T-cell (primary cell): ENCODE results near the gene GRAP2. TPM values are rescaled to one million over a fixed set of nuclear protein-coding genes. Genes with fewer than 3 reads are reported as not detected.

Experiments
- ATAC-seq, 4 experiments: fragments of 200-7000 bp in 3 of 4; fragments of 150-1000 bp in 1 of 4; cut with Tn5 transposase; replicated peaks in 1 of 4; 1 replicate in 3 of 4; 2 replicates in 1 of 4; pipeline ENCODE4 v1.10.0; 2021; ENCODE audit warnings: moderate library complexity in 3 of 4, mild to moderate bottlenecking in 2 of 4, moderate number of reproducible peaks in 1 of 4
- CTCF ChIA-PET, 2 donors: fragments of 300-600 bp; sonication (Branson Sonifier 250); formaldehyde crosslinking; loops; one replicate each; lab custom pipeline; 2022; ENCODE audit warnings: antibody characterized with exemption in 2 of 2; lab: Charles Lee
- POLR2A ChIA-PET, 2 donors: fragments of 300-600 bp; sonication (Branson Sonifier 250); formaldehyde crosslinking; loops; one replicate each; lab custom pipeline; 2022; ENCODE audit warnings: antibody characterized with exemption in 2 of 2; lab: Charles Lee
- DNase-seq, 35 experiments: peaks; one replicate each; pipeline versions ENCODE4 v3.0.0 to v3.0.0-alpha.2; 2013 to 2023
- H3K27ac ChIP-seq: one replicate; pipeline ENCODE4 v1.5.1; 2013; ENCODE audit warnings: low read length
- H3K27me3 ChIP-seq, 2 experiments: replicated peaks in 1 of 2; 1 replicate in 1 of 2; 2 replicates in 1 of 2; pipeline versions ENCODE4 v1.6.1 to v1.7.0; 2013; ENCODE audit warnings: low read length in 1 of 2, mixed read lengths in 1 of 2; ENCODE audit not compliant: control insufficient read depth in 2 of 2, insufficient read depth in 2 of 2; ENCODE audit errors: extremely low read depth in 1 of 2
- H3K36me3 ChIP-seq, 2 donors: 1 replicate in 1 of 2; 2 replicates in 1 of 2; pipeline versions ENCODE4 v1.6.1 to v1.7.0; 2013; ENCODE audit warnings: low read length in 1 of 2; ENCODE audit not compliant: control insufficient read depth in 2 of 2, insufficient read depth in 1 of 2; ENCODE audit errors: extremely low read depth in 1 of 2
- H3K4me1 ChIP-seq, 2 experiments: 1 replicate in 1 of 2; 2 replicates in 1 of 2; pipeline versions ENCODE4 v1.6.1 to v1.7.0; 2013; ENCODE audit warnings: low read length in 2 of 2, mixed read lengths in 1 of 2; ENCODE audit not compliant: insufficient read depth in 2 of 2, control insufficient read depth in 1 of 2; ENCODE audit errors: extremely low read depth in 1 of 2
- H3K4me3 ChIP-seq, 2 donors: 1 replicate in 1 of 2; 2 replicates in 1 of 2; pipeline versions ENCODE4 v1.5.1 to v1.7.0; 2013; ENCODE audit warnings: mild to moderate bottlenecking in 2 of 2, low read length in 1 of 2, moderate library complexity in 1 of 2; ENCODE audit not compliant: control insufficient read depth in 1 of 2; ENCODE audit errors: extremely low read depth in 1 of 2
- H3K9me3 ChIP-seq: 2 replicates; pipeline ENCODE4 v1.7.0; 2013
- H3K27ac Mint-ChIP-seq, 2 donors: one replicate each; pipeline ENCODE4 v1.8.0; 2020 to 2021; ENCODE audit warnings: mild to moderate bottlenecking in 2 of 2, mixed read lengths in 2 of 2
- H3K27me3 Mint-ChIP-seq, 2 donors: one replicate each; pipeline ENCODE4 v1.8.0; 2021 to 2022; ENCODE audit warnings: mixed read lengths in 2 of 2
- H3K36me3 Mint-ChIP-seq: one replicate; pipeline ENCODE4 v1.8.0; 2021; ENCODE audit warnings: mixed read lengths
- H3K4me1 Mint-ChIP-seq, 3 donors: one replicate each; pipeline ENCODE4 v1.8.0; 2020 to 2022; ENCODE audit warnings: mixed read lengths in 3 of 3, mild to moderate bottlenecking in 1 of 3
- H3K4me3 Mint-ChIP-seq, 3 donors: one replicate each; pipeline ENCODE4 v1.8.0; 2020 to 2022; ENCODE audit warnings: mild to moderate bottlenecking in 3 of 3, mixed read lengths in 3 of 3, moderate library complexity in 3 of 3
- H3K9me3 Mint-ChIP-seq, 3 donors: one replicate each; pipeline ENCODE4 v1.8.0; 2020 to 2022; ENCODE audit warnings: mixed read lengths in 3 of 3
- WGBS: methylation state at CpG from one replicate; pipeline ENCODE4 v1.1.5; 2013; ENCODE audit warnings: missing lambda C conversion rate; ENCODE audit not compliant: insufficient coverage; 5-methylcytosine and 5-hydroxymethylcytosine counted together
- total RNA-seq, 35 experiments: library from RNA in 6 of 35; stranded (reverse) in 6 of 35; fragments of 120-200 nt in 1 of 35; gene quantifications; one replicate each; pipeline versions ENCODE4 v1.2.1 to v1.2.4 and lab custom pipeline; 2013 to 2026

Gene GRAP2
- total RNA-seq, 5 donors from 2014 or later (not counting 1 experiment from before 2014, with no cell fraction given) = 138 to 199 (median 157) TPM

DNA sequence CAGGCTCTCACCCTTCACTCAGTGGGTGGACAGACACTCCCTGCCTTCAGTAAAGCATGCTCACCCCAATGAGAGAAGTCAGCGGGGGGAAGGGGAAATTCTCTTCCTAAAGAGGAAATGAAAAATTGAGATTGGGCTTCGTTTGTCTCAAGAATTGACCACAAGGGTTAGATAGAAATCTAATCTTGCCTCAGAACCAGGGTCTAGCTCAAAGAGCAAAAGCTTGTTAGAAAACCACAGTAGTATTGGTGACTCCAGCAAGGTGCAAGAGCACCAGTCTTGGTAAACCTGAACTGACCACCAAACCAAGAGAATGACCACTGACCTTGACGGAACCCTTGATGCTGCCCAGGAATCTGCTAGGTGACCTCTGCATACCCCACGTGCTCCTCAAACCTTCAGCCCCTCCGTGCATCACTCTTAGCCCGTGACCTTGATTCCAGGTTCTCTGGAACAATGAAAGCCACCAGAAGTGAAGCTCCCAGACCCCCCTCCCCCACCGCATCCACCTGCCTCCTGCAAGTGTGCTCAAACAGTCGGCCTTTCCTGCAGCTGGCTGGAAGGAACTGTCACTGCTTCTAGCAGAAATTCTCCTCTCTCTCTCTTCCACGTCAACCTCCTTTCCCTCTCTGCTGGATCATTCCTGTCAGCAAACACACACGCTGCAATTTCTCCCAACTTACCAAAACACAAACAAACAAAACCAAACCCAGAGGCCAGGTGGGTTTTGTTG lies 56.2 kb downstream of the GRAP2 start:
- no peaks in the 10 kb centered on the region for H3K9me3 ChIP-seq
- no peaks in the 10 kb centered on the region for H3K27me3 ChIP-seq
- H3K4me1 Mint-ChIP-seq = peaks cover 87 to 95% (median 93%) of the 10 kb centered on the region in 3 donors
- peaks cover 61 to 97% of the 10 kb centered on the region in 2 experiments for H3K4me1 ChIP-seq
- 44% methylated on average over 7 of the region's 10 CpGs for WGBS
- no peaks in the 10 kb centered on the region for H3K27me3 Mint-ChIP-seq
- ChIA-PET POLR2A (interaction anchor here in 1 of 2 donors (0.6 kb wide), 1 partner anchor 66 kb away, joined by 3 read pairs; no protein-coding TSS in a partner anchor), CTCF (no interaction called here)
- DNase-seq = no peak
- peaks cover 18 to 81% of the 10 kb centered on the region in 2 donors for H3K36me3 ChIP-seq
- H3K27ac Mint-ChIP-seq = peak overlapping the region; percentile 83 to 84
- H3K4me3 Mint-ChIP-seq = peak overlapping the region in 1 of 3 donors; percentile 66
- peaks cover 63% of the 10 kb centered on the region for H3K36me3 Mint-ChIP-seq
- no peak overlapping the region for H3K4me3 ChIP-seq
- H3K27ac ChIP-seq = peak overlapping the region; percentile 42
- no peaks in the 10 kb centered on the region for H3K9me3 Mint-ChIP-seq
- no peak for ATAC-seq

- H3K4me3 ChIP-seq = no peak overlapping the region
- H3K36me3 ChIP-seq = peaks cover 21 to 84% of the 10 kb centered on the region in 2 donors
- no peak for DNase-seq
- H3K27ac Mint-ChIP-seq = peak overlapping the region; percentile 87 to 91
- H3K27me3 Mint-ChIP-seq = no peaks in the 10 kb centered on the region
- CTCF ChIA-PET = no interaction called here
- H3K4me1 ChIP-seq = peaks cover 52 to 93% of the 10 kb centered on the region in 2 experiments
- POLR2A ChIA-PET = interaction anchor here in 1 of 2 donors (0.6 kb wide), 1 partner anchor 435 kb away, joined by 3 read pairs; no protein-coding TSS in a partner anchor
- ATAC-seq = no peak
- no peaks in the 10 kb centered on the region for H3K9me3 Mint-ChIP-seq
- peaks cover 62% of the 10 kb centered on the region for H3K36me3 Mint-ChIP-seq
- no peaks in the 10 kb centered on the region for H3K9me3 ChIP-seq
- peak overlapping the region in 1 of 3 donors; percentile 66 for H3K4me3 Mint-ChIP-seq
- peaks cover 80 to 88% (median 85%) of the 10 kb centered on the region in 3 donors for H3K4me1 Mint-ChIP-seq
- H3K27me3 ChIP-seq = no peaks in the 10 kb centered on the region
- peak overlapping the region; percentile 66 for H3K27ac ChIP-seq
- WGBS = 61% methylated on average over 3 of the region's 8 CpGs
Measured at GRCh38 chr22:39958009-39958711, 57.3 kb downstream of the GRAP2 start.

GRCh38 chr22:39958949-39959639 lies 58.2 kb downstream of the GRAP2 start:
- no peaks in the 10 kb centered on the region for H3K9me3 ChIP-seq
- peaks cover 59% of the 10 kb centered on the region for H3K36me3 Mint-ChIP-seq
- peaks cover 75 to 81% (median 81%) of the 10 kb centered on the region in 3 donors for H3K4me1 Mint-ChIP-seq
- H3K4me3 ChIP-seq = peak overlapping the region in 1 of 2 donors; percentile 18
- peak overlapping the region; percentile 87 to 91 for H3K27ac Mint-ChIP-seq
- no peaks in the 10 kb centered on the region for H3K27me3 Mint-ChIP-seq
- H3K36me3 ChIP-seq = peaks cover 20 to 83% of the 10 kb centered on the region in 2 donors
- no peaks in the 10 kb centered on the region for H3K27me3 ChIP-seq
- peaks cover 44 to 84% of the 10 kb centered on the region in 2 experiments for H3K4me1 ChIP-seq
- peak overlapping the region; percentile 66 for H3K27ac ChIP-seq
- no peaks in the 10 kb centered on the region for H3K9me3 Mint-ChIP-seq
- DNase-seq (no peak), ATAC-seq (peak in 3 of 4 experiments; percentile 5 to 27 (median 9))
- peak overlapping the region in 1 of 3 donors; percentile 66 for H3K4me3 Mint-ChIP-seq
- CTCF ChIA-PET = interaction anchor here in 1 of 2 donors (1.2 kb wide), 1 partner anchor 16 kb away, joined by 3 read pairs; no protein-coding TSS in a partner anchor
- WGBS = 71% methylated on average over 11 of the region's 11 CpGs
- POLR2A ChIA-PET = no interaction called here

DNA sequence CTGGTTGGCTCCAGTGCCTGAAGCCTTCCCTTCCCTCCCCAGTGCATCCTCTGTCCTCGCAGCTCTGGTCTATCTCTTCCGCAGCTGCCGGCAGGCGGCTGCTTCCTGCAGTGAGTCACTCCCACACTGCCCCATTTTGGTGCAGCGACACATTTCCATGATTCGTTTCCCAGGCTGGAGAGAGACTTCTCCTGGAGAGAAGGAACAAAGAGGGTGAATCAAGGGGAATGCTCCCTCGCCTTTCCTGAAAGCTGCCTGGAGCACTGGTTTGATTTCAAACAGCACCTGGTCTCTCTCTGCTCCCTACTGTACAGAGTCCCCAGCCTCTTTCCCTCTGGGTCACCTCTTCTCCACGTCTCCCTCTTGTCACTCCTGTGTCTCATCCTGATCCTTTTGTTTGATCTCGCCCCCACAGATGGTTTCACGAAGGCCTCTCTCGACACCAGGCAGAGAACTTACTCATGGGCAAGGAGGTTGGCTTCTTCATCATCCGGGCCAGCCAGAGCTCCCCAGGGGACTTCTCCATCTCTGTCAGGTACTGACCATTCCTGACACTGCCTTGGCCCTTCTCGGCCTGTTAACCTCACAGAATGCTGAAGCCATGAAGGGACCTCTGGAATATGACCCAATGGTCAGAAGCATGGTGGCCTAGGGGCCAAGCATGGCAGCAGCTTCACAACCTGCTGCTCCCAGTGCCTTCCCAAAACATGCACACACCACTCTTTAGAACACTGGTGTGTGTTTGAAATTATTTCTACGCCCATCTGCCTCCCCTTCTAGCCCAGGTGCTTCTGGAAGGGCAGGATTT lies 59.0 kb downstream of the GRAP2 start, which contains the start of gene TMA7B:
TSS of gene TMA7B (plus strand) at position 758 of the 808 bp plus-strand sequence. CDS start 3,978 bp downstream, outside the sequence.
- Histone ChIP-seq H3K27me3 (no peaks in the 10 kb centered on the region), H3K4me1 (peaks cover 37 to 77% of the 10 kb centered on the region in 2 experiments), H3K27ac (peak within 1 kb of the TSS; percentile 66), H3K4me3 (peak within 1 kb of the TSS in 1 of 2 donors; percentile 18), H3K9me3 (no peaks in the 10 kb centered on the region), H3K36me3 (peaks cover 20 to 83% of the 10 kb centered on the region in 2 donors)
- peak within 1 kb of the TSS; percentile 88 to 91 for H3K27ac Mint-ChIP-seq
- H3K27me3 Mint-ChIP-seq = no peaks in the 10 kb centered on the region
- no peaks in the 10 kb centered on the region for H3K9me3 Mint-ChIP-seq
- H3K4me1 Mint-ChIP-seq = peaks cover 71 to 75% (median 74%) of the 10 kb centered on the region in 3 donors
- ChIA-PET CTCF (interaction anchor here in 1 of 2 donors (0.5 to 1.2 kb wide), 2 partner anchors 17 to 255 kb away, joined by 3 to 4 read pairs; no protein-coding TSS in a partner anchor), POLR2A (interaction anchor here in 1 of 2 donors (0.6 kb wide), 1 partner anchor 14 kb away, joined by 3 read pairs; no protein-coding TSS in a partner anchor)
- ATAC-seq = peak; percentile 71 to 79 (median 76)
- 67% methylated on average over 7 of the region's 14 CpGs for WGBS
- H3K4me3 Mint-ChIP-seq = peak within 1 kb of the TSS in 2 of 3 donors; percentile 47 to 66
- peaks cover 65% of the 10 kb centered on the region for H3K36me3 Mint-ChIP-seq
- DNase-seq = peak in 27 of 35 experiments; percentile 13 to 60 (median 34)
